H1 (cell line): ENCODE measurements around the gene MAP3K13. TPM values are rescaled to one million over a fixed set of nuclear protein-coding genes. Genes with fewer than 3 reads are reported as not detected.

ENCODE experiments used
- CTCF ChIA-PET: fragments of 300-600 bp; sonication (Branson Sonifier 250); formaldehyde crosslinking; loops from one replicate; lab custom pipeline; 2021; ENCODE audit not compliant: partially characterized antibody; lab: Charles Lee
- POLR2A ChIA-PET: fragments of 300-600 bp; sonication (Branson Sonifier 250); formaldehyde crosslinking; loops from one replicate; lab custom pipeline; 2021; ENCODE audit warnings: inconsistent platforms; ENCODE audit not compliant: partially characterized antibody; lab: Charles Lee
- DNase-seq, 2 experiments: peaks; one replicate each; pipeline versions ENCODE4 v3.0.0 to v3.0.0-alpha.2; 2010 to 2022; ENCODE audit warnings: low spot score in 2 of 2, low read depth in 1 of 2, mixed read lengths in 1 of 2
- FAIRE-seq: peaks from 2 replicates; lab custom pipeline; 2011; peaks lifted over from hg19 to GRCh38; lab: Jason Lieb, UNC
- H2AFZ ChIP-seq: 2 replicates; pipeline ENCODE4 v1.8.1; 2012; ENCODE audit warnings: low read length, inconsistent platforms
- H2AK5ac ChIP-seq: 2 replicates; pipeline ENCODE4 v1.6.1; 2013; ENCODE audit warnings: low read depth, low read length
- H2BK120ac ChIP-seq: replicated peaks from 2 replicates; pipeline ENCODE3; 2013; ENCODE audit warnings: low read depth, low read length, inconsistent platforms
- H2BK12ac ChIP-seq: 2 replicates; pipeline ENCODE4 v1.6.1; 2013; ENCODE audit warnings: low read depth, low read length
- H2BK15ac ChIP-seq: 2 replicates; pipeline ENCODE4 v1.6.1; 2013; ENCODE audit warnings: low read length
- H2BK20ac ChIP-seq: 2 replicates; pipeline ENCODE4 v1.6.1; 2013; ENCODE audit warnings: low read length
- H2BK5ac ChIP-seq: 2 replicates; pipeline ENCODE4 v1.6.1; 2013; ENCODE audit warnings: low read depth, low read length
- H3K14ac ChIP-seq: 2 replicates; pipeline ENCODE4 v1.6.1; 2013; ENCODE audit warnings: inconsistent platforms; ENCODE audit not compliant: insufficient read length
- H3K18ac ChIP-seq: 2 replicates; pipeline ENCODE4 v1.6.1; 2013; ENCODE audit warnings: low read length; ENCODE audit errors: extremely low read depth
- H3K23ac ChIP-seq: 2 replicates; pipeline ENCODE4 v1.6.1; 2013; ENCODE audit warnings: inconsistent platforms; ENCODE audit not compliant: insufficient read length
- H3K23me2 ChIP-seq: 2 replicates; pipeline ENCODE4 v1.6.1; 2013; ENCODE audit warnings: low read depth, low read length
- H3K27ac ChIP-seq: 2 replicates; pipeline ENCODE4 v1.6.1; 2011; ENCODE audit warnings: low read depth, low read length, inconsistent platforms
- H3K27me3 ChIP-seq, 4 experiments: replicated peaks in 1 of 4; 1 replicate in 1 of 4; 2 replicates in 3 of 4; pipeline versions ENCODE4 v1.6.1 to v1.8.1; 2011 to 2013; ENCODE audit warnings: low read length in 3 of 4, mild to moderate bottlenecking in 3 of 4, inconsistent platforms in 2 of 4, mixed read lengths in 2 of 4, moderate library complexity in 1 of 4; ENCODE audit not compliant: control insufficient read depth in 3 of 4, insufficient read depth in 3 of 4; ENCODE audit errors: extremely low read depth in 1 of 4
- H3K36me3 ChIP-seq, 4 experiments: 2 replicates each; pipeline versions ENCODE4 v1.6.1 to v1.8.1; 2011 to 2013; ENCODE audit warnings: mild to moderate bottlenecking in 4 of 4, low read length in 3 of 4, moderate library complexity in 2 of 4, control low read depth in 1 of 4, inconsistent platforms in 1 of 4; ENCODE audit not compliant: insufficient read depth in 4 of 4, control insufficient read depth in 2 of 4
- H3K4ac ChIP-seq: replicated peaks from 2 replicates; pipeline ENCODE3; 2013; ENCODE audit warnings: low read length, low read depth, mixed read lengths, inconsistent platforms; ENCODE audit not compliant: insufficient read length
- H3K4me1 ChIP-seq, 4 experiments: replicated peaks in 1 of 4; 1 replicate in 1 of 4; 2 replicates in 3 of 4; pipeline versions ENCODE4 v1.6.1 to v1.8.1; 2011 to 2013; ENCODE audit warnings: low read length in 3 of 4, inconsistent platforms in 2 of 4, mixed read lengths in 1 of 4; ENCODE audit not compliant: insufficient read depth in 4 of 4, control insufficient read depth in 3 of 4
- H3K4me2 ChIP-seq, 2 experiments: 2 replicates each; pipeline versions ENCODE4 v1.6.1 to v1.8.1; 2011 to 2013; ENCODE audit warnings: low read depth in 2 of 2, low read length in 2 of 2, control low read depth in 1 of 2, inconsistent platforms in 1 of 2, mild to moderate bottlenecking in 1 of 2; ENCODE audit not compliant: insufficient read depth in 1 of 2
- H3K4me3 ChIP-seq, 4 experiments: fragments of 200-600, 300-600 bp in 1 of 4; sonication (generic), shearing (Covaris generic), sonication (Bioruptor Twin) in 1 of 4; 2 replicates each; pipeline versions ENCODE4 v1.5.1 to v1.8.1; 2011 to 2016; ENCODE audit warnings: low read length in 4 of 4, low read depth in 3 of 4, control low read depth in 2 of 4, inconsistent platforms in 2 of 4, mild to moderate bottlenecking in 2 of 4, mixed read lengths in 1 of 4, moderate library complexity in 1 of 4; ENCODE audit not compliant: insufficient read depth in 2 of 4; ENCODE audit errors: extremely low read depth in 1 of 4
- H3K56ac ChIP-seq: replicated peaks from 2 replicates; pipeline ENCODE3; 2013; ENCODE audit warnings: low read depth, mild to moderate bottlenecking, mixed read lengths, low read length, inconsistent platforms; ENCODE audit not compliant: insufficient read length
- H3K79me1 ChIP-seq: 2 replicates; pipeline ENCODE4 v1.6.1; 2013; ENCODE audit warnings: low read depth, low read length, control low read depth
- H3K79me2 ChIP-seq, 2 experiments: 2 replicates each; pipeline versions ENCODE4 v1.6.1 to v1.8.1; 2012 to 2013; ENCODE audit warnings: low read length in 2 of 2, mild to moderate bottlenecking in 2 of 2, inconsistent platforms in 1 of 2; ENCODE audit not compliant: insufficient read depth in 2 of 2, control insufficient read depth in 1 of 2
- H3K9ac ChIP-seq, 4 experiments: replicated peaks in 1 of 4; 1 replicate in 1 of 4; 2 replicates in 3 of 4; pipeline versions ENCODE4 v1.6.1 to v1.8.1; 2011 to 2013; ENCODE audit warnings: low read depth in 3 of 4, low read length in 3 of 4, control low read depth in 2 of 4, mild to moderate bottlenecking in 2 of 4, moderate library complexity in 2 of 4, inconsistent platforms in 1 of 4; ENCODE audit errors: extremely low read depth in 1 of 4
- H3K9me3 ChIP-seq, 2 experiments: 2 replicates each; pipeline versions ENCODE4 v1.6.1 to v1.8.1; 2012 to 2013; ENCODE audit warnings: mild to moderate bottlenecking in 2 of 2, moderate library complexity in 2 of 2, control low read depth in 1 of 2, inconsistent platforms in 1 of 2, low read depth in 1 of 2, low read length in 1 of 2, mixed read lengths in 1 of 2; ENCODE audit not compliant: insufficient read depth in 2 of 2
- H4K20me1 ChIP-seq, 2 experiments: replicated peaks in 1 of 2; 2 replicates each; pipeline versions ENCODE3 to v1.8.1; 2011 to 2013; ENCODE audit warnings: inconsistent platforms in 2 of 2, low read length in 2 of 2, mild to moderate bottlenecking in 1 of 2; ENCODE audit not compliant: insufficient read depth in 2 of 2, control insufficient read depth in 1 of 2
- H4K5ac ChIP-seq: 2 replicates; pipeline ENCODE4 v1.6.1; 2013; ENCODE audit warnings: low read length, low read depth, mixed read lengths, inconsistent platforms; ENCODE audit not compliant: insufficient read length
- H4K8ac ChIP-seq: 2 replicates; pipeline ENCODE4 v1.8.0; 2013; ENCODE audit warnings: mild to moderate bottlenecking, moderate library complexity, low read length, inconsistent platforms; ENCODE audit not compliant: insufficient read depth; ENCODE audit errors: extremely low read depth
- H4K91ac ChIP-seq: replicated peaks from 2 replicates; pipeline ENCODE3; 2013; ENCODE audit warnings: low read length, mixed read lengths, inconsistent platforms; ENCODE audit not compliant: insufficient read length
- HDAC2 ChIP-seq, 2 experiments: fragments of 300-600 bp in 1 of 2; sonication (generic) in 1 of 2; IDR thresholded peaks; 2 replicates each; pipeline ENCODE4 v1.6.1; 2011 to 2012; ENCODE audit warnings: low read depth in 2 of 2, low read length in 2 of 2, mild to moderate bottlenecking in 2 of 2, moderate library complexity in 2 of 2, borderline replicate concordance in 1 of 2, inconsistent platforms in 1 of 2
- NANOG ChIP-seq: IDR thresholded peaks from 2 replicates; pipeline ENCODE4 v1.6.1; 2011; ENCODE audit warnings: low read length, low read depth, mild to moderate bottlenecking, inconsistent platforms; ENCODE audit not compliant: insufficient read depth, poor library complexity, severe bottlenecking
- NRF1 ChIP-seq: IDR thresholded peaks from 2 replicates; pipeline ENCODE4 v1.6.1; 2011; ENCODE audit warnings: mild to moderate bottlenecking, low read depth, low read length, improper control_type of control experiment
- SIN3A ChIP-seq, 2 experiments: IDR thresholded peaks in 1 of 2; conservative IDR thresholded peaks in 1 of 2; 2 replicates each; pipeline ENCODE4 v1.6.1; 2011 to 2012; ENCODE audit warnings: low read length in 2 of 2, improper control_type of control experiment in 1 of 2, low read depth in 1 of 2, mild to moderate bottlenecking in 1 of 2
- SIX5 ChIP-seq: IDR thresholded peaks from 2 replicates; pipeline ENCODE4 v1.6.1; 2011; ENCODE audit warnings: mild to moderate bottlenecking, low read depth, low read length
- SP2 ChIP-seq: IDR thresholded peaks from 2 replicates; pipeline ENCODE4 v1.6.1; 2012; ENCODE audit warnings: mild to moderate bottlenecking, low read length, inconsistent platforms
- SP4 ChIP-seq: IDR thresholded peaks from 2 replicates; pipeline ENCODE4 v1.6.1; 2012; ENCODE audit warnings: low read length, inconsistent platforms
- SUZ12 ChIP-seq: fragments of 200-600 bp; sonication (generic); IDR thresholded peaks from 2 replicates; pipeline ENCODE4 v1.6.1; 2012; ENCODE audit warnings: mild to moderate bottlenecking, inconsistent platforms, low read length, moderate library complexity, mixed read lengths
- YY1 ChIP-seq: IDR thresholded peaks from 2 replicates; pipeline ENCODE4 v1.6.1; 2011; ENCODE audit warnings: low read depth, mild to moderate bottlenecking, low read length
- ZNF274 ChIP-seq: IDR thresholded peaks from 2 replicates; pipeline ENCODE4 v1.7.0; 2012; ENCODE audit warnings: low read length, borderline replicate concordance; ENCODE audit errors: extremely low read depth
- WGBS, 2 experiments: shearing (Covaris generic) in 1 of 2; methylation state at CpG; one replicate each; pipeline versions ENCODE4 v1.1.6 to v1.1.7; 2013 to 2015; ENCODE audit warnings: low lambda C conversion rate in 2 of 2, mixed read lengths in 2 of 2, inconsistent platforms in 1 of 2, low coverage in 1 of 2, missing lambda C conversion rate in 1 of 2; ENCODE audit not compliant: insufficient replicate concordance in 2 of 2, insufficient coverage in 1 of 2, insufficient read length in 1 of 2; ENCODE audit errors: extremely low coverage in 1 of 2, missing lambda C conversion rate in 1 of 2; 5-methylcytosine and 5-hydroxymethylcytosine counted together
- polyA plus RNA-seq, 7 experiments: library from polyadenylated mRNA; depleted of rRNA in 3 of 7; stranded (reverse) in 5 of 7; unstranded in 2 of 7; fragments of >200 nt in 5 of 7; fragments of 200-250 nt in 2 of 7; gene quantifications; 1 replicate in 5 of 7; 2 replicates in 1 of 7; 4 replicates in 1 of 7; pipeline versions ENCODE4 v1.2.1 to v1.2.3, GENCODE V29; 2011 to 2013; ENCODE audit warnings: missing spikeins in 2 of 7, mixed read lengths in 2 of 7
- total RNA-seq: library from RNA; stranded (reverse); fragmentation: NEBNext Ultra II Directional; extraction: Animal tissue kit (Norgen Biotek cat#: 25700); gene quantifications from 2 replicates; pipeline ENCODE4 v1.2.1, GENCODE V29; 2021
- TF ChIP-seq, protein P1 (sequence below), 3 experiments: IDR thresholded peaks; 1 replicate in 2 of 3; 2 replicates in 1 of 3; pipeline versions ENCODE4 v1.5.1 to v1.6.1; 2011; ENCODE audit warnings: low read length in 3 of 3, mild to moderate bottlenecking in 3 of 3, inconsistent platforms in 2 of 3, low read depth in 1 of 3, moderate library complexity in 1 of 3; ENCODE audit not compliant: insufficient read depth in 1 of 3; ENCODE audit errors: control extremely low read depth in 1 of 3

MAP3K13 gene
- total and polyA plus RNA-seq, 2 of the 8 experiments (the other 6 are each of a cell fraction or from before 2014, with no cell fraction given) = 6.8 to 17.9 TPM

DNA sequence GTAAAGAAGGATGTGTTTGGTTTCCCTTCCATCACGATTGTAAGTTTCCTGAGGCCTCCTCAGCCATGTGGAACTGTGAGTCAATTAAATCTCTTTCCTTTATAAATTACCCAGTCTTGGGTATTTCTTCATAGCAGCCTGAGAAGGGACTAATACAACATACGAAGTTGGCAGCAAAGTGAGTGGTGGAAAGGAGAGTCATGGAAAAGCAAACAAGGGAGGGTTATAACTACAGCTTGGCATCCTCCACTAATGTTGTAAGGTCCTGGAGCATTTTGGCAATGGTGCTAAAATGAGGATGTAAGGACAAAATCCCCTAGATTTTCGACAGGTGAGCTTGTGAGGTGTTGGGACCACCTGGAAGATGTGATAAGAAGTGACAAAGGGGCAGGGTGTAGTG lies 141.7 kb downstream of the MAP3K13 start:
- FAIRE-seq (no peak), DNase-seq (no peak)
- no peak overlapping the region for H2AK5ac ChIP-seq
- no peaks in the 10 kb centered on the region for H3K36me3 ChIP-seq
- H2BK15ac ChIP-seq = no peak overlapping the region
- no peak overlapping the region for H3K4ac ChIP-seq
- no peak overlapping the region for H3K23ac ChIP-seq
- no peak overlapping the region for H3K27ac ChIP-seq
- H2AFZ ChIP-seq = no peak overlapping the region
- H2BK5ac ChIP-seq = no peak overlapping the region
- no peak overlapping the region for H3K56ac ChIP-seq
- no peaks in the 10 kb centered on the region for H3K27me3 ChIP-seq
- no peak overlapping the region for H4K91ac ChIP-seq
- no peaks in the 10 kb centered on the region for H3K4me1 ChIP-seq
- ChIA-PET CTCF (interaction anchor here (0.6 to 1.6 kb wide), 2 partner anchors 21 to 55 kb away, joined by 3 read pairs; no protein-coding TSS in a partner anchor), POLR2A (no interaction called here)
- WGBS, 2 experiments = 78% methylated on average over 3 of the region's 3 CpGs; no CpG with 5 or more reads in 1 of the 2 experiments
- no peaks in the 10 kb centered on the region for H3K79me1 ChIP-seq
- no peak overlapping the region for H2BK120ac ChIP-seq
- H2BK12ac ChIP-seq = no peak overlapping the region
- no peak overlapping the region for H2BK20ac ChIP-seq
- H3K79me2 ChIP-seq = no peaks in the 10 kb centered on the region
- no peak overlapping the region for H4K5ac ChIP-seq
- no peak overlapping the region for H3K4me2 ChIP-seq
- H4K20me1 ChIP-seq = no peaks in the 10 kb centered on the region
- H3K9me3 ChIP-seq = no peaks in the 10 kb centered on the region
- no peak overlapping the region for H3K4me3 ChIP-seq
- H3K14ac ChIP-seq = no peak overlapping the region
- H4K8ac ChIP-seq = no peak overlapping the region
- H3K23me2 ChIP-seq = no peaks in the 10 kb centered on the region; the same call in 1 of the 2 replicates
- no peak overlapping the region for H3K18ac ChIP-seq
- H3K9ac ChIP-seq = no peak overlapping the region
- TF ChIP-seq NANOG (no peak), HDAC2 (IDR thresholded peaks at IDR 0.05; ENCODE audit: borderline replicate concordance in 1 of 2, low read depth in 2 of 2, low read length in 2 of 2) (no peak), SP2 (no peak), NRF1 (no peak), SP4 (no peak), YY1 (no peak), SIN3A (conservative IDR thresholded peaks at IDR 0.05 in 1 of 2, IDR thresholded peaks at IDR 0.05 in 1 of 2; ENCODE audit: low read depth in 1 of 2, low read length in 2 of 2) (no peak), SIX5 (no peak), SUZ12 (no peak), ZNF274 (no peak)
- TF ChIP-seq, protein P1, sequence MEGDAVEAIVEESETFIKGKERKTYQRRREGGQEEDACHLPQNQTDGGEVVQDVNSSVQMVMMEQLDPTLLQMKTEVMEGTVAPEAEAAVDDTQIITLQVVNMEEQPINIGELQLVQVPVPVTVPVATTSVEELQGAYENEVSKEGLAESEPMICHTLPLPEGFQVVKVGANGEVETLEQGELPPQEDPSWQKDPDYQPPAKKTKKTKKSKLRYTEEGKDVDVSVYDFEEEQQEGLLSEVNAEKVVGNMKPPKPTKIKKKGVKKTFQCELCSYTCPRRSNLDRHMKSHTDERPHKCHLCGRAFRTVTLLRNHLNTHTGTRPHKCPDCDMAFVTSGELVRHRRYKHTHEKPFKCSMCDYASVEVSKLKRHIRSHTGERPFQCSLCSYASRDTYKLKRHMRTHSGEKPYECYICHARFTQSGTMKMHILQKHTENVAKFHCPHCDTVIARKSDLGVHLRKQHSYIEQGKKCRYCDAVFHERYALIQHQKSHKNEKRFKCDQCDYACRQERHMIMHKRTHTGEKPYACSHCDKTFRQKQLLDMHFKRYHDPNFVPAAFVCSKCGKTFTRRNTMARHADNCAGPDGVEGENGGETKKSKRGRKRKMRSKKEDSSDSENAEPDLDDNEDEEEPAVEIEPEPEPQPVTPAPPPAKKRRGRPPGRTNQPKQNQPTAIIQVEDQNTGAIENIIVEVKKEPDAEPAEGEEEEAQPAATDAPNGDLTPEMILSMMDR (IDR thresholded peaks at IDR 0.05; ENCODE audit: control extremely low read depth in 1 of 3, insufficient read depth in 1 of 3, low read depth in 1 of 3, low read length in 3 of 3) = no peak
